ENCODE results near the gene NEURL3.
"Not testable (repeated sequence)": the region's sequence is repeated elsewhere in the genome, so short reads cannot be mapped to it uniquely, and the experiment has no call there.

The NEURL3 gene, protein sequence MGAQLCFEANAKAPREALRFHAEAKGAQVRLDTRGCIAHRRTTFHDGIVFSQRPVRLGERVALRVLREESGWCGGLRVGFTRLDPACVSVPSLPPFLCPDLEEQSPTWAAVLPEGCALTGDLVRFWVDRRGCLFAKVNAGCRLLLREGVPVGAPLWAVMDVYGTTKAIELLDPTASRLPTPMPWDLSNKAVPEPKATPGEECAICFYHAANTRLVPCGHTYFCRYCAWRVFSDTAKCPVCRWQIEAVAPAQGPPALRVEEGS

DNA sequence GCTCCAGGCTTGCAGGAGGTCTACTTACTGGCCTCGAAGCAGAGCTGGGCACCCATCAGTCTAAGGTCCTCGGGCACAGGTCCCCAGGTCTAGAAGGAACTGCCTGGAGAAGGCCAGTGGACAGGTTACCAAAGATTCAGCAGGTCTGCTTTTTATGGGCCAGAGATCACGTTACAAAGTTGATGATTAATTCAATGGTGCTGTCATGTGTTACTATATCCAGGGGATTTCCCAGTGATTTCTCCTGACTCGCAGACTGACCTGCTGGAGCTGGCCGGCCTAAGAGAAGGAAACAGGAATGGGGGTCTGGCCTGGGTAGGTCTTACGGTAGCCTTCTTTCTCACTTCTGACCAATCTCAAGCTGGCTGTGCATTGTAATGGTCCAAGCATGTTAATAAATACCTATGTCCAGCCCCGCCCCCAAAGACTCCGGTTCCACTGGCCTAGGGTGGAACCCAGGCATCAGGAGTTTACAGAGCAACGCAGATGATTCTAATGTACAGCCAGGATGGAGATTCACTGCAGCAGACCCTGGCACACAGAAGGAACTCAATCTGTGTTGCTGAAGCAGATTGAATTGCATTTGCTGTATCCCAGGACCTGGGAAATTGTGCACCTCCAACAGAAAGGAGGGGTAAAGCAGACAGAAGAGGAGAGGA is at the start of gene NEURL3:
TSS of gene NEURL3 (minus strand) at position 127 of the 659 bp plus-strand sequence. CDS start at position 56, 71 bp downstream.
- Histone ChIP-seq H3K4me1 (ENCODE audit: insufficient read depth, low read length) (peaks cover 12% of the 10 kb centered on the region), H3K9me3 (ENCODE audit: control insufficient read depth, insufficient read depth, low read length) (no peaks in the 10 kb centered on the region), H3K9ac (ENCODE audit: low read depth, low read length) (no peak within 1 kb of the TSS), H3K36me3 (ENCODE audit: insufficient read depth, low read length) (no peaks in the 10 kb centered on the region)

DNA sequence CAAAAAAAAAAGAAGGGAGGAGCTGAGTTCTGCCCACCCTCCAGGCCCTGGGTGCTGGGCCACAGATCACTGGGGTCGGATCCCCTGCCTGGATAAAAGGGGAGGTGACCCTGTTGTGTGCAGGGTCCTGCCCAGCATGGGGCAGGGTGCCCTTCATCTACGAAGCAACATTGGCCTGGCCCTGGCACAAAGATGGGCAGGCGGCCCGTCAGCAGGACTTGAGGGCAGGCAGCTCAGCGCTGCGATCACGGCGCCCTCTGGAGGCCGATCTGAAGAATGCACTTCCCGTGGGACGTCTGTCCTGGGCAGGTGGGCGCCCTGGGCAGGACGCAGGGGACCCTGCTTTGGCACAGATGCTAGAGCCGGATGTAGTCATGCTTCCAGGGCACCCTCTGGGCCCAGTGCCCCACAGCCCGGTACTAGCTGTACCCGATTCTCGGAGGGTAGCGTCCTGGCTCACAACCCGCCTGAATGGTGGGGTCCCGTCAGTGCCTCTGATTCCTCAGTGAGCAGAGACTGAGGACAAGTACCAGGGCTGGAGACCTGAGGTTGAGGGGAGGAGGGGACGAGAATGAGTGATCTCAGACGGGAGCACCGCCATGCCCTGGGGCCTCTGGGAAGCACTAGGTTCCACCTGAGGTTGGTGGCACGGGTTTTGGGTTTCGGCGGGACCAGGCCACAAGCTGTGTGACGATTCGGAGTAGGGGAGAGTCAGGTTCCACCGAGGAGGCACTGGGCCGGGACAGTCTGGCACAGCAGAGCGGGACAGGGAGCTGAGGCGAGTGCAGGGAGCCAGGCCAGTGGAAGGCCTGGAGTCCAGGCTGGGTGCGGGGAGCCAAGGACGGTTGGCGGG is 49.4 kb upstream of the NEURL3 start:
- Histone ChIP-seq H3K9ac (ENCODE audit: low read depth, low read length) (no peak overlapping the region), H3K9me3 (ENCODE audit: control insufficient read depth, insufficient read depth, low read length) (no peaks in the 10 kb centered on the region), H3K4me1 (ENCODE audit: insufficient read depth, low read length) (peaks cover 3% of the 10 kb centered on the region), H3K36me3 (ENCODE audit: insufficient read depth, low read length) (no peaks in the 10 kb centered on the region)

DNA sequence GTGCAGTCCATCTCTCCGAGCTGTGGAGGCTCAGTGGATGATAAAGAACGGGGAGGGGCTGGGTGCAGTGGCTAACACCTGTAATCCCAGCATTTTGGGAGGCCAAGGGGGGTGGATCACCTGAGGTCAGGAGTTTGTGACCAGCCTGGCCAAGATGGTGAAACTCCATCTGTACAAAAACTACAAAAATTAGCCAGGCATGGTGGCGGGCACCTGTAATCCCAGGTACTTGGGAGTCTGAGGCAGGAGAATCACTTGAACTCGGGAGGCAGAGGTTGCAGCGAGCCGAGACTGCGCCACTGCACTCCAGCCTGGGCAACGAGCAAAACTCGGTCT is 48.8 kb upstream of the NEURL3 start:
- not testable (repeated sequence) for H3K9ac ChIP-seq (ENCODE audit: low read depth, low read length); H3K36me3 ChIP-seq (ENCODE audit: insufficient read depth, low read length); H3K9me3 ChIP-seq (ENCODE audit: control insufficient read depth, insufficient read depth, low read length); H3K4me1 ChIP-seq (ENCODE audit: insufficient read depth, low read length)

DNA sequence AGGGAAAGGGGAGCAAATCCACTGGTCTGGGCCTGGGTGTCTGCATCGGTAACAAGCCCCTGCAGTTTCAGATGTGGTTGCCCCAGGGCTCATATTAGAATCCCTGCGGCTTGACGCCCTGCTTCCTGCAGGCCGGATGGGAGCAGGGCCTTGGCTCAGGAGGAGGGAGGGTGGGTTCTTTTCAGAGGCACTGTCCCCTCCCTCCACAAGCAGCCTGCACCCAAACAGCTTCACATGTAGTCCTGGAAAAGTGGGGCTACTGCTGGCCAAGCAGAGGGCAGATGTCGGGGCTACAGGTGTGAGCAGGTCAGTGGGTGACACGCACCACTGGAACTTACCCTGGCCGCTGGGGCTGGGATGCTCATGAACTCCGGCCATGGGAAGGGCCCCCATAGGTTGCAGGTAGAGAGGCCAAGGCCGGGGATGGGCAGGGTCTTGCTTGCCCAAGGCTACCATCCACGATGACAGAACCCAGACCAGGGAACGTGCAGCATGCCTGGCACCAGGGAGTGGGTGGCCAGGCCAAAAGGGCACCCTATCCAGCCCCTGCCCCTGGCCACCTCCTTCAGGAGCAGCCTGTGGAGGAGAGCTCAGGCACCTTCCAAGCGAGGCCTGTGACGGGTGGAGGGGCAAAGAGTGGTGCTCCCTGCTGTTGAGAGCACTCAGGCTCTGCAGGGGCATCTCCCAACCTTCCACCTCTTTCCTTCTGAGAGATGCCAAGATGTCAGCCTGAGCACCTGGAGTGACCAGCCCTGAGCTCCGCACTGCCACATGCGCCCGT is 48.2 kb upstream of the NEURL3 start:
- H3K9ac ChIP-seq (ENCODE audit: low read depth, low read length) = no peak overlapping the region
- H3K36me3 ChIP-seq (ENCODE audit: insufficient read depth, low read length) = no peaks in the 10 kb centered on the region

DNA sequence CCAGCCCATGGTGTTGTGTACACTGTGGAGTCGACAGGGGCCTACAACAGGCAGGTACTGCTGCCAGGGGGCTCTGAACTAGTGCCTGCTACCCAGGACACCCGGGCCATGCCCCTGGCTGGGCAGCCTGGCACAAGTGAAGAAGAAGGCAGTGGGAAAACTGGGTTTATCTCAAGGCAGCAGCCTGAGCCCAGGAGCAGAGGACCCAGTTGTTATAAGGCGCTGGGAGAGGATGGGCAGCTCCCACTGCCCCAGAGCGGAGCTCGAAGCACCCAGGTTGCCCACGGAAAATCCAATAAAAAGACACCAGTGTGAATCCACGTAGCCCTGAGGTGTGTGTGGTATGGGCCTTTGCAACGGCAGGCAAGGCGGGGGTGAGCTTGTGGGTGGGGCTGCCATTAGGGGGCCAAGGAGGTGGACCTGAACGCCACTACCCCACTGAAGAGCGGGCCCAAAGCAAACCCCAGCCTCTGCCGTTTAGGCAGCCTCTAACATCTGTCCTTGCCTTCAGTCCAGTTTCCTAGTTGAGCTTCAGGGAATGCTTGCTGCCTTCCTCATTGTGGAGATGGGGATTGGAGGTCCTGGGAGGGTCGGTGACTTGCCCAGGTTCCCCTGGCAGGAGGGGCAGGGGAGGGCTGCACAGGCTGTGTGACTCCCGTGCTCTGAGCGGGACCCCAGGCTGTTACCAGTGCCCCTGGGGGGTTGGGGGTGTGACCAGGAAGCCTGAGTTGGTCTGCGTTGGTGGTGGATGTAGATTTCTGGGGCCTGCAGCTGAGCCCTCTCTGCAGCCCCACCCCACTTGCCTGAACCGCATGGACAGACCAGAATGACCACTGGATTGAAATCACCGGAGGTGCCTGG is 47.4 kb upstream of the NEURL3 start:
- H3K9me3 ChIP-seq (ENCODE audit: control insufficient read depth, insufficient read depth, low read length) = no peaks in the 10 kb centered on the region
- no peak overlapping the region for H3K9ac ChIP-seq (ENCODE audit: low read depth, low read length)
- H3K4me1 ChIP-seq (ENCODE audit: insufficient read depth, low read length) = peaks cover 4% of the 10 kb centered on the region
- no peaks in the 10 kb centered on the region for H3K36me3 ChIP-seq (ENCODE audit: insufficient read depth, low read length)

More for the DNA sequence above, 48.2 kb upstream of the NEURL3 start:
- Histone ChIP-seq H3K9me3 (ENCODE audit: control insufficient read depth, insufficient read depth, low read length) (no peaks in the 10 kb centered on the region), H3K4me1 (ENCODE audit: insufficient read depth, low read length) (peaks cover 3% of the 10 kb centered on the region)

DNA sequence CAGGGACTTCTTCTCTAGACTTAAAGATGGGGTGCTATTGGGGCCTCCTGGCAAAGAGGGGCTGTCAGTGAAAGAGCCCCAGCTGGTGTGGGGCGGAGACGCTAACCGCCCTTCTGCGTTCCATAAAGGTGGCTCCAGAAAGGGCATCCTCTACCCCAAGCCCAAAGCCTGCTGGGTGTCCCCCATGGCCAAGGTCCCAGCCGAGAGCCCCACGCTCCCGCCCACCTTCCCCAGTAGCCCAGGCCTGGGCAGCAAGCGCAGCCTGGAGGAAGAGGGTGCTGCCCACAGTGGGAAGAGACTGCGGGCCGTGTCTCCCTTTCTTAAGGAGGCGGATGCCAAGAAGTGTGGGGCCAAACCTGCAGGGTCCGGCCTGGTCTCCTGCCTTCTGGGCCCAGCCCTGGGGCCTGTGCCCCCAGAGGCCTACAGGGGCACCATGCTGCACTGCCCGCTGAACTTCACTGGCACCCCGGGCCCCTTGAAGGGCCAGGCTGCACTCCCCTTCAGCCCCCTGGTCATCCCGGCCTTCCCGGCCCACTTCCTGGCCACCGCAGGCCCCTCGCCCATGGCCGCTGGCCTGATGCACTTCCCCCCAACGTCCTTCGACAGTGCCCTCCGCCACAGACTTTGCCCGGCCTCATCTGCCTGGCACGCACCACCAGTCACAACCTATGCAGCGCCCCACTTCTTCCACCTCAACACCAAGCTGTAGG is 46.6 kb upstream of the NEURL3 start:
- no peak overlapping the region for H3K9ac ChIP-seq (ENCODE audit: low read depth, low read length)
- H3K4me1 ChIP-seq (ENCODE audit: insufficient read depth, low read length) = peaks cover 8% of the 10 kb centered on the region
- H3K36me3 ChIP-seq (ENCODE audit: insufficient read depth, low read length) = no peaks in the 10 kb centered on the region
- H3K9me3 ChIP-seq (ENCODE audit: control insufficient read depth, insufficient read depth, low read length) = no peaks in the 10 kb centered on the region

DNA sequence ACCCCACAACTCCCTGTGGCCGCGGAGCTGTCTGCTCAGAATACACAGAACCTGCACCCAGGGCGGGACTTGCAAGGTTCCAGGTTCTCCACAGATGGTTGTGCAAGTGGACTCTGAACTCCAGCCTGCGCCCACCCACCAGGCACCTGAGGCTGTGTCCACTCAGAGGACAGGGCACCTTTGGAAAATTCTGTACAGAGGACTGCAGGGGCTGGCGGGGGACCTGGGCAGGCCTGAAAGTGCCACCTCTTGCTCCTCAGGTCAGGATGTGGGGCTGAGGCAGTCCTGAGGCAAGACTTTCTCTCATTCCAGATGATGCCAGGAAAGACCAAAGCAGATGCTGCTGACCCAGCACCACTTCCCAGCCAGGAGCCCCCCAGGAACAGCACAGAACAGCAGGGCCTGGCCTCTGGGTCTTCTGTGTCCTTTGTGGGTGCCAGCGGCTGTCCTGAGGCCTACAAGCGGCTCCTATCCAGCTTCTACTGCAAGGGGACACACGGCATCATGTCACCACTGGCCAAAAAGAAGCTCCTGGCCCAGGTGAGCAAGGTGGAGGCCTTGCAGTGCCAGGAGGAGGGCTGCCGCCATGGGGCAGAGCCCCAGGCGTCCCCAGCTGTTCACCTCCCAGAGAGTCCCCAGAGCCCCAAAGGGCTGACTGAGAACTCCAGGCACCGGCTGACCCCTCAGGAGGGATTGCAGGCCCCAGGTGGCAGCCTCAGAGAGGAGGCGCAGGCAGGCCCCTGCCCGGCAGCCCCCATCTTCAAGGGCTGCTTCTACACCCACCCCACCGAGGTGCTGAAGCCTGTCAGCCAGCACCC is 45.8 kb upstream of the NEURL3 start:
- Histone ChIP-seq H3K36me3 (ENCODE audit: insufficient read depth, low read length) (no peaks in the 10 kb centered on the region), H3K4me1 (ENCODE audit: insufficient read depth, low read length) (peaks cover 6% of the 10 kb centered on the region; the same call in 1 of the 2 replicates), H3K9ac (ENCODE audit: low read depth, low read length) (no peak overlapping the region), H3K9me3 (ENCODE audit: control insufficient read depth, insufficient read depth, low read length) (no peaks in the 10 kb centered on the region)

DNA sequence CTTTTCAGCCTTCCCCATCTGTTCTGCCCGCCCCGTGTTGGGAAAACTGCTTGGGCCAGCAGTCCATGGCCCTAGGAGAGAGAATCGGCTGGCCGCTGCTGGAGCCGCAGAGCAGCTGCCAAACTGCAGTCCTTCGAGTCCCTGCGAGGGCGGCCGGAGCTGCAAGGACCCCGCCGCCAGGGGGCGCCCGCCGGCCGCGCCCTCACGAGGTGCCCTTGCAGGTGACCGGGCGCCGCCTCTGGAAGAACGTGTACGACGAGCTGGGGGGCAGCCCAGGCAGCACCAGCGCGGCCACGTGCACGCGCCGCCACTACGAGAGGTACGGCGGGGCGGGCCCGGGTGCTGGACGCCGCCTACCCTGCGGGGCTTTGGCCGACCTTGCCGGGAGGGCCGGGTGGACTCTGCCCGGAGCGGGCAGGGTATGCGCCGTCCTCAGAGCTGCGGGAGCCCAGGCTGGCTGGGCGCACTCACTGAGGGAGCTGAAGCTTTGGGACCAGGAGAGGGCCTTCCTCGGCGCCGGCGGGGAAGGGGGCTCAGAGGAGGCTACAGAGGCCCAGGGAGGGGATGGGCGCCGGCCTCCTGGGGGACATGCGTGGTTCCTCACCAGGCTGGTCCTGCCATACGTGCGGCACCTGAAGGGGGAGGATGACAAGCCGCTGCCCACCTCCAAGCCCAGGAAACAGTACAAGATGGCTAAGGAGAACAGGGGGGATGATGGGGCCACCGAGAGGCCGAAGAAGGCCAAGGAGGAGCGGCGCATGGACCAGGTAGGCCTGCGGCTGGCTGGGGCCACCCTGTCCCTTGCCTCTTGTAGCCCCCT is 45.0 kb upstream of the NEURL3 start:
- peaks cover 6% of the 10 kb centered on the region; the same call in 1 of the 2 replicates for H3K4me1 ChIP-seq (ENCODE audit: insufficient read depth, low read length)
- H3K36me3 ChIP-seq (ENCODE audit: insufficient read depth, low read length) = no peaks in the 10 kb centered on the region
- no peak overlapping the region for H3K9ac ChIP-seq (ENCODE audit: low read depth, low read length)
- H3K9me3 ChIP-seq (ENCODE audit: control insufficient read depth, insufficient read depth, low read length) = no peaks in the 10 kb centered on the region

DNA sequence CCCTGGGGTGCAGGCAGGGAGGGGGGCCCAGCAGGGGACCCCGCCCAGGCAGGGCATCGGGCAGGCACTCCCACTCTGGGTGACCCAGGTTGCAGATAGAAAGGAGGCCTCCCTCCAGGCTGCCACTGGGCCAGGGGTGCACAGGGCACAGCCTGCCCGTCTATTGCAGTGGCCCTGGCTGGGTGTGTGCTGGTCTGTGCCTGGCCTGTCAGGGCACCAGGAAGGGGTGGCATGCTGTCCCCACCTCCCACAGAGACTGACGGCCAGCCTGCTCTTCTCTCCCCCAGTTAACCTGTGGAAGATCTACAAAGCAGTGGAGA is 44.3 kb upstream of the NEURL3 start:
- no peaks in the 10 kb centered on the region for H3K36me3 ChIP-seq (ENCODE audit: insufficient read depth, low read length)
- H3K4me1 ChIP-seq (ENCODE audit: insufficient read depth, low read length) = peaks cover 6% of the 10 kb centered on the region; the same call in 1 of the 2 replicates
- no peaks in the 10 kb centered on the region for H3K9me3 ChIP-seq (ENCODE audit: control insufficient read depth, insufficient read depth, low read length)
- no peak overlapping the region for H3K9ac ChIP-seq (ENCODE audit: low read depth, low read length)

DNA sequence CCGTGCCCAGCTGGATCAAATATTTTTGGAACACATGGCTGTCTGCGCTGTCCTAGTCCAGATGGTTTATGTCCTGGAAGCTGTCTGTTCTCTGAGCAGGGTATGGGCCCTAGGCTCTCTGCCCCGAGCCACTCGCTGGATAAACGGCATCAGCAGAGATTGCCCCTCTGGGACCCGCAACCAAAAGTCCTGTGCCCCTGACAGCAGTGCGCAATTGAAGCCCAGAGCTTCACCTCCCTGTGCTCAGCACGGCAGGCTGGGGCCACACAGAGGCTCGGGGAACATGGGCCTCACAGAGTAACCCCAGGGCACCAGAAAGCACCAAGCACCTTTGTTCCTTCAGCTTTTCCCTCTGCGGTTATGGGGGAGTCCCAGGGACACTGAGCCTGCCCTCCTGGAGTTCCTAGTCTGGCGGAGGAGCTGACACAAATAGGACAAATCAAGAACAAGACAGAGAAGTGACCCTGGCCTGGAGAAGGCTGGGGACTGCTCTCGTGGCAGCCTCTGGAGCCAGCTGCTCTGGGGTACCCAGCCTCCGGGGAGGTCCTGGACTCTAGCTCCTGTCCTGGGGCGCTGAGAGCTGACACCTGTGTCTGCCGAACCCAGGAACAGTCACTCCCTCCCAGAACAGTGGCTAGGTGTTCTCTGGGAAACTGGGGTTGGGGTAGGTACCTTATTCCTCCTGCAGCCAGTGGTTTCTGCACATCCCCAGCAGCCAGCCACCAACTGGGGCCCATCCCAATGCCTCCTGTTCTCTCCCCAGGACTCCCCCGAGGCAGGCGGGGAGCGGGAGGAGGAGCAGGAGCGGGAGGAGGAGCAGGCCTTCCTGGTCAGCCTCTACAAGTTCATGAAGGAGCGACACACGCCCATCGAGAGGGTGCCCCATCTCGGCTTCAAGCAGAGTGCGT is 43.7 kb upstream of the NEURL3 start:
- Histone ChIP-seq H3K36me3 (ENCODE audit: insufficient read depth, low read length) (no peaks in the 10 kb centered on the region), H3K4me1 (ENCODE audit: insufficient read depth, low read length) (peaks cover 6% of the 10 kb centered on the region; the same call in 1 of the 2 replicates), H3K9me3 (ENCODE audit: control insufficient read depth, insufficient read depth, low read length) (no peaks in the 10 kb centered on the region), H3K9ac (ENCODE audit: low read depth, low read length) (no peak overlapping the region)

DNA sequence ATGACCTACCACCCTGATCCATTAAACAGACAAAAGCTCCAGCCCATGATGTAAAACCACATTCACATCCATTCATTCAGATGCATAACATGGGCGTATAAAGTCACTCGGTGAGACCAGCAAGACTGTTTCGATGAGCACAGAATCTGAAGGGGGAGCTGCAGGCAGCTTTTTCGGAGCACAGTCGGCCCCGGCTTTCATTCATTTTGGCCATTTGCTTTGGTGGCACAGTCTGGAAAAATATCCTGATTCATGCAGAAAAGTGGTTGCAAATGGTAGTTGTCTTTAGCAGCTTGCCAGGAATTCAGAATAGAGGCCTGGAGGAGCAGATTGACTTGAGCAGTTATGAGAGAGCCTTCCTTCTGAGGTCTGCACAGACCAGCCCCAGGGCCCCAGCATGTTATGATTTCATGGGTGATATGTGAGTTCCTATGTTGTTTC is 42.6 kb upstream of the NEURL3 start:
- Histone ChIP-seq H3K36me3 (ENCODE audit: insufficient read depth, low read length) (no peaks in the 10 kb centered on the region), H3K4me1 (ENCODE audit: insufficient read depth, low read length) (peaks cover 6% of the 10 kb centered on the region; the same call in 1 of the 2 replicates)

More for the DNA sequence above, 42.6 kb upstream of the NEURL3 start:
- no peaks in the 10 kb centered on the region for H3K9me3 ChIP-seq (ENCODE audit: control insufficient read depth, insufficient read depth, low read length)
- no peak overlapping the region for H3K9ac ChIP-seq (ENCODE audit: low read depth, low read length)
